ENCODE measurements around the gene FSCB. TPM values are rescaled to one million over a fixed set of nuclear protein-coding genes. Genes with fewer than 3 reads are reported as not detected.

Gene FSCB
- total RNA-seq (2022) (not detected in 2 replicates), Bru-seq, nascent RNA (not detected), BruChase-seq, experiment 1, labeled RNA remaining after a 2-hour chase (not detected), BruChase-seq, experiment 2, labeled RNA remaining after a 6-hour chase (not detected)
- long read RNA-seq: 0 reads

- H3K36me3 Mint-ChIP-seq (ENCODE audit: insufficient read depth, unreplicated experiment): no peaks in the 10 kb centered on the region
- peaks cover 10% of the 10 kb centered on the region for H3K9me3 Mint-ChIP-seq (ENCODE audit: unreplicated experiment)
- Histone ChIP-seq H3K4me3 (ENCODE audit: low read depth, low read length) (no peak within 1 kb of the TSS), H3K36me3 (ENCODE audit: control insufficient read depth, insufficient read depth, low read length) (no peaks in the 10 kb centered on the region), H3K27me3 (replicated peaks; ENCODE audit: control insufficient read depth, insufficient read depth, low read length) (no peaks in the 10 kb centered on the region), H3K4me1 (no peaks in the 10 kb centered on the region), H3K9me3 (no peaks in the 10 kb centered on the region)
- BruUV-seq (replicated peaks): no TSS peak
- H3K27me3 Mint-ChIP-seq (ENCODE audit: insufficient read depth, unreplicated experiment): no peaks in the 10 kb centered on the region
- ChIA-PET CTCF (no interaction called here), POLR2A (no interaction called here)
- no peak within 1 kb of the TSS for H3K27ac Mint-ChIP-seq (ENCODE audit: unreplicated experiment)
- no peak within 1 kb of the TSS for H3K4me3 Mint-ChIP-seq (ENCODE audit: unreplicated experiment)
- no peak for DNase-seq
- intact Hi-C loops (cut with micrococcal nuclease; ENCODE audit: unreplicated experiment): no loop called here
- no peak for TF ChIP-seq CTCF (IDR thresholded peaks at IDR 0.05; ENCODE audit: insufficient read depth in 1 of 2, low read depth in 1 of 2, low read length in 1 of 2, severe bottlenecking in 1 of 2, unreplicated experiment in 1 of 2)
- no peaks in the 10 kb centered on the region for H3K4me1 Mint-ChIP-seq (ENCODE audit: low read depth, unreplicated experiment)
Measured at GRCh38 chr14:44507183-44507582, at the start of gene FSCB. Gene FSCB, minus strand, starts transcription at chr14:44507283. Its CDS starts 296 bp downstream, at chr14:44506987.

- no peaks in the 10 kb centered on the region for H3K9me3 ChIP-seq
- intact Hi-C loops (cut with micrococcal nuclease; ENCODE audit: unreplicated experiment): no loop called here
- no peak for DNase-seq
- Mint-ChIP-seq H3K4me1 (ENCODE audit: low read depth, unreplicated experiment) (no peaks in the 10 kb centered on the region), H3K27ac (ENCODE audit: unreplicated experiment) (no peak overlapping the region), H3K9me3 (ENCODE audit: unreplicated experiment) (no peaks in the 10 kb centered on the region), H3K36me3 (ENCODE audit: insufficient read depth, unreplicated experiment) (no peaks in the 10 kb centered on the region), H3K4me3 (ENCODE audit: unreplicated experiment) (no peak overlapping the region), H3K27me3 (ENCODE audit: insufficient read depth, unreplicated experiment) (no peaks in the 10 kb centered on the region)
- no peak for TF ChIP-seq CTCF (IDR thresholded peaks at IDR 0.05; ENCODE audit: insufficient read depth in 1 of 2, low read depth in 1 of 2, low read length in 1 of 2, severe bottlenecking in 1 of 2, unreplicated experiment in 1 of 2)
- ChIA-PET POLR2A (no interaction called here), CTCF (no interaction called here)
- BruUV-seq (replicated peaks): no TSS peak
- no peaks in the 10 kb centered on the region for H3K4me1 ChIP-seq
- no peaks in the 10 kb centered on the region for H3K36me3 ChIP-seq (ENCODE audit: control insufficient read depth, insufficient read depth, low read length)
- H3K4me3 ChIP-seq (ENCODE audit: low read depth, low read length): no peak overlapping the region
- no peaks in the 10 kb centered on the region; the same call in 1 of the 2 replicates for H3K27me3 ChIP-seq (replicated peaks; ENCODE audit: control insufficient read depth, insufficient read depth, low read length)
Measured at GRCh38 chr14:44531658-44532057, 24.6 kb upstream of the FSCB start.

GRCh38 chr14:44530475-44530874 lies 23.4 kb upstream of the FSCB start:
- BruUV-seq (replicated peaks): no TSS peak
- Histone ChIP-seq H3K4me1 (no peaks in the 10 kb centered on the region), H3K9me3 (no peaks in the 10 kb centered on the region), H3K36me3 (ENCODE audit: control insufficient read depth, insufficient read depth, low read length) (no peaks in the 10 kb centered on the region), H3K4me3 (ENCODE audit: low read depth, low read length) (no peak overlapping the region), H3K27me3 (replicated peaks; ENCODE audit: control insufficient read depth, insufficient read depth, low read length) (no peaks in the 10 kb centered on the region; the same call in 1 of the 2 replicates)
- H3K27ac Mint-ChIP-seq (ENCODE audit: unreplicated experiment): no peak overlapping the region
- TF ChIP-seq CTCF (IDR thresholded peaks at IDR 0.05; ENCODE audit: insufficient read depth in 1 of 2, low read depth in 1 of 2, low read length in 1 of 2, severe bottlenecking in 1 of 2, unreplicated experiment in 1 of 2): no peak
- POLR2A ChIA-PET: no interaction called here
- no peak overlapping the region for H3K4me3 Mint-ChIP-seq (ENCODE audit: unreplicated experiment)
- H3K27me3 Mint-ChIP-seq (ENCODE audit: insufficient read depth, unreplicated experiment): no peaks in the 10 kb centered on the region
- intact Hi-C loops (cut with micrococcal nuclease; ENCODE audit: unreplicated experiment): no loop called here
- CTCF ChIA-PET: no interaction called here
- no peak for DNase-seq
- H3K9me3 Mint-ChIP-seq (ENCODE audit: unreplicated experiment): no peaks in the 10 kb centered on the region
- no peaks in the 10 kb centered on the region for H3K4me1 Mint-ChIP-seq (ENCODE audit: low read depth, unreplicated experiment)
- H3K36me3 Mint-ChIP-seq (ENCODE audit: insufficient read depth, unreplicated experiment): no peaks in the 10 kb centered on the region
